ENCODE results near the gene GNAT2.
"Not testable (repeated sequence)": the region's sequence is repeated elsewhere in the genome, so short reads cannot be mapped to it uniquely, and the experiment has no call there.

The GNAT2 gene

DNA sequence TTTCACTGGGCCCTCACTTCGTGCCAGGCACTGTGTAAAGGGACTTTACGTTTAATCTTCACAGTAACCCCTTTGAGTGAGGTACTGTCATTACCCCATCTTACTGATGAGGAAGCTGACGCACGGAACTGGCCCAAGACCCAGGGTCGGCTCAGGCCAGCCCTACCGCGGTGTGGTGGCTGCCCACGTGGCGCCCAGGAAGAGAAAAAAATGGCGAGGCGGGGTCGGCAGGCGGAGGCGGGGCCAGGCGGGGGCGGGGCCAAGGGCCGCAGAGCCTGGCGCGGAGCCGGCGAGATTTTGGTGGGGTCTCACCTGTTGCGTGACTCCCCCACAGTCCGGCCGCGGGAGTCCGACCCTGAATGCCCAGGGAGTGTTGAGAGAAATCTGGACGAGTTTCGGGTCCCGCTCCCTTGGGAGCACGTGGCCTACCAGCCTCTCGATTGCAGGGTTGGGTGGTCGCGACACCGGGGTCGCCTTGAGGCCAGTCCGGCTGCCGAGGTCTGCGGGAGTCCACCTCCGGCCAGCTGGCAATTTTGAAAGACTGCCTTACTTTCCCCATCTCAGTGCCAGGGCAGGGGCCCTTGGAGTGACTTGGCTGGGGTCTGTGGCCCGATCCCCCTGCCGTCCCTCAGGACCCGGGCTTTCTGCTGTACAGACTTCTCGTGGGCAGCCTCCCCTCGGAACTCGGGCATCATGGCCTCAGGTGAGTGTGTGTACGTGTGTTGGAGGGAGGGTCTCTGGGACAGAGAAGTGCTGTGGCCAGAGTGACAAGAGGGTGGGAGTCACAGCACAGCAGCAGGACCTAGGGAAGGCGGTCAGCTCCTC is at the start of gene GNAT2, which contains the start of gene AMPD2:
Gene GNAT2 (minus strand): TSS at position 41 of the 825 bp plus-strand sequence. CDS start 6,746 bp downstream, outside the sequence.
Gene AMPD2 (plus strand): TSS at position 262 of the 825 bp plus-strand sequence. CDS start 1,339 bp downstream, outside the sequence.
- peak; percentile 31 for DNase-seq (ENCODE audit: low read depth)

- no peak for DNase-seq (ENCODE audit: low read depth)
Measured at GRCh38 chr1:109668123-109668775, 48.8 kb upstream of the GNAT2 start.

DNA sequence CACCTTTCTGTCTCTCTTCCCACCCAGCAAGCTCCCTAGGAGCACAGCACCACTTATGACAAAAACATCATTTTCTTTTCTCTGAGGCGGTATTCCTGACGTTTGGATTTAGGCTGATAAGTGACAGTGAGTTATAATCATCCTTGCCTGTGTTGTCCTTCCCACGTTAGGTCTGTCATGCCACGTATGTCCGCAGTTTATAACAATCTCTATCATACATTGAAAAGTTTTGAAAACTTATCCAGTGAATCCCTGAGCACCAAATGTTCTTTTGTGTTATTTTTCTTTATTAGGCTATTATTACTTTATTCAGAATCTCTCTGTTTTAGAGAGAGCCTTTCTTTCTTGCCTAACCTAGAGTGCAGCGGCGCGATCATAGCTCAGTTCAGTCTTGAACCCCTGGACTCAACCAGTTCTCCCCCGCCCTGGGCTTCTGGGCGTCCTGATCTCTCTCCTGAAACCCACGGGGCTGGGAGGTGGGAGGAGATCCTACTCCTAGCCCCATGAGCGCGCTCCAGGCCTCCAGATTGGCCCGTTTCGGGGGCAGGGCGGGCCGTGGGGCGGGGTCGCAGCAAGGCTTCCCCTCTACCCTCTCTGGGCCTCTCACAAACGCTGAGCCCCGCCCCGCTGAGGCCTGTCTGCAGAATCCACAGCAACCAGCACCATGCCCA is 48.2 kb upstream of the GNAT2 start, which contains the start of gene GSTM2:
Gene GSTM2 (plus strand): TSS at position 606 of the 671 bp plus-strand sequence. CDS start 59 bp downstream, at position 665.
- DNase-seq (ENCODE audit: low read depth): peak; percentile 28

- DNase-seq (ENCODE audit: low read depth): no peak
Measured at GRCh38 chr1:109664671-109665070, 45.3 kb upstream of the GNAT2 start.

DNA sequence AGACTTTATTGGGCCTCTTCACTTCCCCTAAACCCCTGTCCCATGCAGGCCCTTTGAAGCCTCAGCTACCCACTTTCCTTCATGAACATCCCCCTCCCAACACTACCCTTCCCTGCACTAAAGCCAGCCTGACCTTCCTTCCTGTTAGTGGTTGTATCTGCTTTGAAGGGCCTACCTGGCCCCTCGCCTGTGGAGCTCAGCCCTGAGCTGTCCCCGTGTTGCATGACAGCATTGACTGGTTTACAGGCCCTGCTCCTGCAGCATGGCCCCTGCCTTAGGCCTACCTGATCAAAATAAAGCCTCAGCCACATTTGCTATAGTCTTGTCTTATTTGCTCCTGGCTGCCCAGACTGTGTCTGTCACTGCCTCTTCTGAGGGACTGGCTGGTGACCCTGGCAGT is 42.0 kb upstream of the GNAT2 start:
- no peak for DNase-seq (ENCODE audit: low read depth)

- DNase-seq (ENCODE audit: low read depth): not testable (repeated sequence)
Measured at GRCh38 chr1:109660691-109661026, 41.2 kb upstream of the GNAT2 start.

GRCh38 chr1:109659997-109660690 is 40.7 kb upstream of the GNAT2 start:
- no peak for DNase-seq (ENCODE audit: low read depth)

- no peak for DNase-seq (ENCODE audit: low read depth)
Measured at GRCh38 chr1:109659145-109659544, 39.7 kb upstream of the GNAT2 start.

DNA sequence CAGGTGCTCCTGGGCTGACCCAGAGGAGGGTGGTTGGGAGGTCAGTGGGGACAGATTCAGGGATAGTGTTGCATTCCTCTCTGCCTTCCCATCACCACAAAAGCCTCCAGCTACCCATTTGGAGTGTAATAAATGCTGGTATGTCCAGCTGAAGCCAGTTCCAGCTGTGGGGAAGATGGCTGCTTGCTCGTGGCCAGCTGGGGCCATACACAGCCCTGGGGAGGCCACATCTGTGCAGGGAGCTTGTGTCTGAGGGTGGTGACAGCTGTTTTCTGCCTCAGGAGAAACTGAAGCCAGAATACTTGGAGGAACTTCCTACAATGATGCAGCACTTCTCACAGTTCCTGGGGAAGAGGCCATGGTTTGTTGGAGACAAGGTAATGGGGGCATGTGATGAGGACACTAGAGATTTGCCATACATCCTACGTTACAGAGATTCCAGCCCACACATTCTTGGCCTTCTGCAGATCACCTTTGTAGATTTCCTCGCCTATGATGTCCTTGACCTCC is 39.2 kb upstream of the GNAT2 start:
- DNase-seq (ENCODE audit: low read depth): no peak

- DNase-seq (ENCODE audit: low read depth): no peak
Measured at GRCh38 chr1:109657970-109658369, 38.6 kb upstream of the GNAT2 start.

DNA sequence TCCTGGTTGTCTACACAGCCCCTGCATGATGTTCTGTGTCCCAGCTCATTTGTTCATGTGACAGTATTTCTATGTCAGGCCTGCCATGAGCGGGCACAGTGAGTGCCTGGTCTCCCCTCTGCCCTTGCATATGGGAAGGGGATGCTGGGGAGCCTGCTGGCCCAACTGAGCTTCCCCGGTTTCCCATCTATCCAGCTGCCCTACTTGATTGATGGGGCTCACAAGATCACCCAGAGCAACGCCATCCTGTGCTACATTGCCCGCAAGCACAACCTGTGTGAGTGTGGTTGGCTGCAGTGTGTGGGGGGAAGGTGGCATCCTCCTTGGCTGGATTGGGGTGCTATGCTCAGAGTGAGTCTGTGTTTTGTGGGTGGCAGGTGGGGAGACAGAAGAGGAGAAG is 38.0 kb upstream of the GNAT2 start:
- DNase-seq (ENCODE audit: low read depth): no peak

DNA sequence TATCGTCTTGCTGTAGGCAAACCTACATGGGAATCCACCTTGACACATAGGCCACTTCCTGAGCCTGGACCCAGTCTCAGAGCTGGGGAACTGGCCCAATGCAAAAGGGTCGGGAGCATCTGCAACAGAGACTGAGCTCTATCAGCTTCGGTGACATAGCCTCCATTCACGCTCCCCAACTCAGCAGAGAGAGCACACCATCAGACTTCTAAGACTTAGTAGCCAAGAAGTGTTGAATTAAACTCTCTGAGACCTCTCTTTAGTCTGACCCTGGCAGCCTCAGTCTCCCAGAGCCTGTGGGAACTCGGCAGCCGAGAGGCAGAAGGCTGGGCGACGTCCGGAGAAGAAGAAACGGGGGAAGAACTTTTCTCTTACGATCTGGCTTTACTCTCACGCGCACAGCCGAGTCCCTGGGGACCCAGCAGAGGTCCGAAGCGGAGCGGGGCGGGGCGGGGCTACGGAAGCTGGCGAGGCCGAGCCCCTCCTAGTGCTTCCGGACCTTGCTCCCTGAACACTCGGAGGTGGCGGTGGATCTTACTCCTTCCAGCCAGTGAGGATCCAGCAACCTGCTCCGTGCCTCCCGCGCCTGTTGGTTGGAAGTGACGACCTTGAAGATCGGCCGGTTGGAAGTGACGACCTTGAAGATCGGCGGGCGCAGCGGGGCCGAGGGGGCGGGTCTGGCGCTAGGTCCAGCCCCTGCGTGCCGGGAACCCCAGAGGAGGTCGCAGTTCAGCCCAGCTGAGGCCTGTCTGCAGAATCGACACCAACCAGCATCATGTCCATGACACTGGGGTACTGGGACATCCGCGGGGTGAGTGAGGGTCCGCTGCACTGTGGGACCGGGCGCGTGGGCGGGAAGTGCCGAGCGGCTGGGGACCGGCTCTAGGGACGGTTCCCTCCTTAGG is 36.5 kb upstream of the GNAT2 start, which contains the start of gene GSTM4:
Gene GSTM4 (plus strand): TSS at position 485 of the 905 bp plus-strand sequence. CDS start 291 bp downstream, at position 776.
- DNase-seq (ENCODE audit: low read depth): no peak

GRCh38 chr1:109654519-109654918 is 35.1 kb upstream of the GNAT2 start:
- DNase-seq (ENCODE audit: low read depth): no peak

GRCh38 chr1:109653306-109653705 is 33.9 kb upstream of the GNAT2 start:
- no peak for DNase-seq (ENCODE audit: low read depth)

GRCh38 chr1:109652402-109652801 is 33.0 kb upstream of the GNAT2 start:
- no peak for DNase-seq (ENCODE audit: low read depth)

GRCh38 chr1:109650609-109651008 is 31.2 kb upstream of the GNAT2 start:
- no peak for DNase-seq (ENCODE audit: low read depth)

GRCh38 chr1:109649491-109649914 is 30.1 kb upstream of the GNAT2 start:
- no peak for DNase-seq (ENCODE audit: low read depth)

- DNase-seq (ENCODE audit: low read depth): no peak
Measured at GRCh38 chr1:109644670-109645069, 25.3 kb upstream of the GNAT2 start.

GRCh38 chr1:109643385-109644230 is 24.2 kb upstream of the GNAT2 start:
- no peak for DNase-seq (ENCODE audit: low read depth)

DNA sequence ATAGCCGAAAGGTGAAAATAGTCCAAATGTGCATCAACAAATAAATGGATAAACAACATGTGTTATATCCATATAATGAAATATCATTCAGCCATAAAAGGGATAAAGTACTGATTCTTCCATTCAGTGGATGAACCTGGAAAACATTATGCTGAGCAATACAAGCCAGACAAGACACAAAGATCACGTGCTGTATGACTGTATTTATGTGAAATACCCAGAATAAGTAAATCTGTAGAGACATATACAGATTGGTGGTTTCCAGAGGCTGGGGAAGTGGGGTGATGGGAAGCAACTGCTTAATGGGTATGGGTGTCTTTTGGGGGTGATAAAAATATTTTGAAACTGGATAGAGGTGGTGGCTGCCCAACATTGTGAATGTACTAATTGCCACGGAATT is 23.2 kb upstream of the GNAT2 start:
- DNase-seq (ENCODE audit: low read depth): no peak
